GM19328 (cell line): ENCODE measurements around the gene PAX5.
"Not testable (repeated sequence)": the region's sequence is repeated elsewhere in the genome, so short reads cannot be mapped to it uniquely, and the experiment has no call there.

Source experiments
- ATAC-seq: cut with Tn5 transposase; IDR thresholded peaks from one replicate; pipeline ENCODE4 v1.9.1; 2021; ENCODE audit warnings: mild to moderate bottlenecking, moderate library complexity; ENCODE audit not compliant: unreplicated experiment

PAX5 gene

GRCh38 chr9:36882594-36882993 is 151.5 kb downstream of the PAX5 start:
- no peak for ATAC-seq

- no peak for ATAC-seq
These were observed 152.2 kb downstream of the PAX5 start for GRCh38 chr9:36881743-36882441.

GRCh38 chr9:36881316-36881715 is 152.8 kb downstream of the PAX5 start:
- no peak for ATAC-seq

- no peak for ATAC-seq
These were observed 154.0 kb downstream of the PAX5 start for GRCh38 chr9:36880075-36880474.

GRCh38 chr9:36878986-36879982 is 154.8 kb downstream of the PAX5 start:
- ATAC-seq, result no peak

- ATAC-seq, result no peak
These were observed 156.8 kb downstream of the PAX5 start for GRCh38 chr9:36877239-36877638.

GRCh38 chr9:36876056-36876455 is 158.0 kb downstream of the PAX5 start:
- no peak for ATAC-seq

GRCh38 chr9:36874921-36875320 is 159.1 kb downstream of the PAX5 start:
- no peak for ATAC-seq

- ATAC-seq, result no peak
These were observed 159.8 kb downstream of the PAX5 start for GRCh38 chr9:36874261-36874660.

- no peak for ATAC-seq
These were observed 160.7 kb downstream of the PAX5 start for GRCh38 chr9:36873247-36873875.

GRCh38 chr9:36872641-36873040 is 161.4 kb downstream of the PAX5 start:
- no peak for ATAC-seq

- ATAC-seq, result no peak
These were observed 162.5 kb downstream of the PAX5 start for GRCh38 chr9:36871606-36872005.

GRCh38 chr9:36870960-36871359 is 163.1 kb downstream of the PAX5 start:
- no peak for ATAC-seq

GRCh38 chr9:36869605-36870004 is 164.5 kb downstream of the PAX5 start:
- ATAC-seq, result not testable (repeated sequence)

- no peak for ATAC-seq
These were observed 165.3 kb downstream of the PAX5 start for GRCh38 chr9:36868586-36869282.

- no peak for ATAC-seq
These were observed 166.2 kb downstream of the PAX5 start for GRCh38 chr9:36867672-36868471.

GRCh38 chr9:36867241-36867640 is 166.8 kb downstream of the PAX5 start:
- no peak for ATAC-seq

GRCh38 chr9:36866840-36867239 is 167.2 kb downstream of the PAX5 start:
- no peak for ATAC-seq

- ATAC-seq, result no peak
These were observed 168.1 kb downstream of the PAX5 start for GRCh38 chr9:36865731-36866635.
